HEK293 (cell line): Measurements from ENCODE around the gene DNAJC17.

ENCODE experiments used
- CTCF ChIA-PET: fragments of 350-600 bp; formaldehyde crosslinking; extraction: SDS; loops from one replicate; lab custom pipeline; 2021; ENCODE audit warnings: antibody characterized with exemption; lab: Yijun Ruan, JAX
- POLR2A ChIA-PET: fragments of 300-600 bp; formaldehyde crosslinking; extraction: SDS; loops from one replicate; lab custom pipeline; 2020; ENCODE audit warnings: antibody characterized with exemption, inconsistent platforms; lab: Yijun Ruan, JAX
- H3K27ac ChIP-seq: fragments of 200-500 bp; sonication (Bioruptor generic); 2 replicates; pipeline ENCODE4 v1.5.1; 2014; ENCODE audit warnings: low read depth, low read length, control low read depth, inconsistent platforms; ENCODE audit errors: extremely low read depth
- H3K36me3 ChIP-seq, 2 experiments: fragments of 200-500 bp in 1 of 2; sonication (Bioruptor generic) in 1 of 2; 1 replicate in 1 of 2; 2 replicates in 1 of 2; pipeline ENCODE4 v1.5.1; 2014 to 2017; ENCODE audit warnings: inconsistent platforms in 2 of 2, low read length in 2 of 2; ENCODE audit not compliant: control insufficient read depth in 2 of 2, insufficient read depth in 1 of 2
- H3K4me1 ChIP-seq: fragments of 200-500 bp; sonication (Bioruptor generic); 2 replicates; pipeline ENCODE4 v1.5.1; 2014; ENCODE audit warnings: mild to moderate bottlenecking, low read length, inconsistent platforms; ENCODE audit not compliant: control insufficient read depth, insufficient read depth
- H3K4me3 ChIP-seq: 2 replicates; pipeline ENCODE4 v1.5.1; 2011; ENCODE audit warnings: low read depth, mild to moderate bottlenecking, control low read depth, low read length, moderate library complexity
- H3K9me3 ChIP-seq: fragments of 200-500 bp; sonication (Bioruptor generic); 2 replicates; pipeline ENCODE4 v1.5.1; 2014; ENCODE audit warnings: low read depth, low read length, inconsistent platforms; ENCODE audit not compliant: control insufficient read depth, insufficient read depth
- MEIS1 ChIP-seq: sonication (generic); formaldehyde crosslinking; IDR thresholded peaks from 2 replicates; pipeline ENCODE4 v1.8.1; 2022; ENCODE audit warnings: missing genetic modification reagents, mild to moderate bottlenecking, borderline replicate concordance
- SP2 ChIP-seq: fragments of 450-650 bp; formaldehyde crosslinking; IDR thresholded peaks from 2 replicates; pipeline ENCODE4 v1.5.1; 2016; ENCODE audit warnings: missing biosample characterization, missing genetic modification characterization
- SP3 ChIP-seq: fragments of 450-650 bp; formaldehyde crosslinking; IDR thresholded peaks from 2 replicates; pipeline ENCODE4 v1.5.1; 2016; ENCODE audit warnings: missing biosample characterization, missing genetic modification characterization
- ZEB2 ChIP-seq: fragments of 450-650 bp; formaldehyde crosslinking; IDR thresholded peaks from 2 replicates; pipeline ENCODE4 v1.5.1; 2016; ENCODE audit warnings: missing biosample characterization, missing genetic modification characterization
- ZFHX2 ChIP-seq: fragments of 450-650 bp; formaldehyde crosslinking; conservative IDR thresholded peaks from 2 replicates; pipeline ENCODE4 v1.5.1; 2016; ENCODE audit warnings: missing biosample characterization, missing genetic modification characterization
- ZNF140 ChIP-seq: fragments of 450-650 bp; formaldehyde crosslinking; IDR thresholded peaks from 2 replicates; pipeline ENCODE4 v1.5.1; 2016; ENCODE audit warnings: missing biosample characterization, missing genetic modification characterization
- ZNF24 ChIP-seq: fragments of 450-650 bp; formaldehyde crosslinking; IDR thresholded peaks from 2 replicates; pipeline ENCODE4 v1.5.1; 2016; ENCODE audit warnings: missing biosample characterization, missing genetic modification characterization
- ZNF311 ChIP-seq: fragments of 450-650 bp; formaldehyde crosslinking; IDR thresholded peaks from 2 replicates; pipeline ENCODE4 v1.5.1; 2017; ENCODE audit warnings: missing biosample characterization, missing genetic modification characterization, borderline replicate concordance
- ZNF501 ChIP-seq: fragments of 450-650 bp; formaldehyde crosslinking; IDR thresholded peaks from 2 replicates; pipeline ENCODE4 v1.5.1; 2016; ENCODE audit warnings: missing biosample characterization, missing genetic modification characterization
- ZNF549 ChIP-seq: fragments of 450-650 bp; IDR thresholded peaks from 2 replicates; pipeline ENCODE4 v1.5.1; 2018; ENCODE audit warnings: missing biosample characterization, missing genetic modification characterization, mild to moderate bottlenecking, inconsistent platforms, moderate library complexity
- ZNF664 ChIP-seq: fragments of 450-650 bp; formaldehyde crosslinking; IDR thresholded peaks from 2 replicates; pipeline ENCODE4 v1.5.1; 2016; ENCODE audit warnings: missing biosample characterization, missing genetic modification characterization
- ZNF777 ChIP-seq: fragments of 450-650 bp; formaldehyde crosslinking; IDR thresholded peaks from 2 replicates; pipeline ENCODE4 v1.5.1; 2017; ENCODE audit warnings: missing biosample characterization, missing genetic modification characterization, borderline replicate concordance
- ZNF791 ChIP-seq: fragments of 450-650 bp; formaldehyde crosslinking; IDR thresholded peaks from 2 replicates; pipeline ENCODE4 v1.5.1; 2016; ENCODE audit warnings: missing biosample characterization, missing genetic modification characterization
- TF ChIP-seq, protein P1 (sequence below): fragments of 450-650 bp; formaldehyde crosslinking; IDR thresholded peaks from 2 replicates; pipeline ENCODE4 v1.5.1; 2017; ENCODE audit warnings: missing biosample characterization, missing genetic modification characterization
- TF ChIP-seq, protein P2 (sequence below): fragments of 450-650 bp; formaldehyde crosslinking; IDR thresholded peaks from 2 replicates; pipeline ENCODE4 v1.5.1; 2016; ENCODE audit warnings: missing biosample characterization, missing genetic modification characterization
- TF ChIP-seq, protein P3 (sequence below): fragments of 450-650 bp; formaldehyde crosslinking; conservative IDR thresholded peaks from 2 replicates; pipeline ENCODE4 v1.5.1; 2016; ENCODE audit warnings: low read depth, missing biosample characterization, missing genetic modification characterization
- TF ChIP-seq, protein P4 (sequence below): fragments of 450-650 bp; formaldehyde crosslinking; optimal IDR thresholded peaks from 2 replicates; pipeline ENCODE3; 2016; ENCODE audit warnings: missing biosample characterization, mild to moderate bottlenecking, missing genetic modification characterization

Gene DNAJC17

DNA sequence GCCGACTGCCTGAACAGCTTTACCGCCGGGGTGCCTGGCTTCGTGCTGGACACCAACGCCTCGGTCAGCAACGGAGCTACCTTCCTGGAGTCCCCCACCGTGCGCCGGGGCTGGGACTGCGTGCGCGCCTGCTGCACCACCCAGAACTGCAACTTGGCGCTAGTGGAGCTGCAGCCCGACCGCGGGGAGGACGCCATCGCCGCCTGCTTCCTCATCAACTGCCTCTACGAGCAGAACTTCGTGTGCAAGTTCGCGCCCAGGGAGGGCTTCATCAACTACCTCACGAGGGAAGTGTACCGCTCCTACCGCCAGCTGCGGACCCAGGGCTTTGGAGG, 37.4 kb upstream of the DNAJC17 start:
- TF ChIP-seq ZNF311 (tag by site-specific recombination) (no peak), ZNF24 (tag by site-specific recombination) (no peak), ZNF791 (tag by site-specific recombination) (no peak)
- TF ChIP-seq, protein P1, sequence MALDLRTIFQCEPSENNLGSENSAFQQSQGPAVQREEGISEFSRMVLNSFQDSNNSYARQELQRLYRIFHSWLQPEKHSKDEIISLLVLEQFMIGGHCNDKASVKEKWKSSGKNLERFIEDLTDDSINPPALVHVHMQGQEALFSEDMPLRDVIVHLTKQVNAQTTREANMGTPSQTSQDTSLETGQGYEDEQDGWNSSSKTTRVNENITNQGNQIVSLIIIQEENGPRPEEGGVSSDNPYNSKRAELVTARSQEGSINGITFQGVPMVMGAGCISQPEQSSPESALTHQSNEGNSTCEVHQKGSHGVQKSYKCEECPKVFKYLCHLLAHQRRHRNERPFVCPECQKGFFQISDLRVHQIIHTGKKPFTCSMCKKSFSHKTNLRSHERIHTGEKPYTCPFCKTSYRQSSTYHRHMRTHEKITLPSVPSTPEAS (tag by site-specific recombination) = no peak
- TF ChIP-seq, protein P2, sequence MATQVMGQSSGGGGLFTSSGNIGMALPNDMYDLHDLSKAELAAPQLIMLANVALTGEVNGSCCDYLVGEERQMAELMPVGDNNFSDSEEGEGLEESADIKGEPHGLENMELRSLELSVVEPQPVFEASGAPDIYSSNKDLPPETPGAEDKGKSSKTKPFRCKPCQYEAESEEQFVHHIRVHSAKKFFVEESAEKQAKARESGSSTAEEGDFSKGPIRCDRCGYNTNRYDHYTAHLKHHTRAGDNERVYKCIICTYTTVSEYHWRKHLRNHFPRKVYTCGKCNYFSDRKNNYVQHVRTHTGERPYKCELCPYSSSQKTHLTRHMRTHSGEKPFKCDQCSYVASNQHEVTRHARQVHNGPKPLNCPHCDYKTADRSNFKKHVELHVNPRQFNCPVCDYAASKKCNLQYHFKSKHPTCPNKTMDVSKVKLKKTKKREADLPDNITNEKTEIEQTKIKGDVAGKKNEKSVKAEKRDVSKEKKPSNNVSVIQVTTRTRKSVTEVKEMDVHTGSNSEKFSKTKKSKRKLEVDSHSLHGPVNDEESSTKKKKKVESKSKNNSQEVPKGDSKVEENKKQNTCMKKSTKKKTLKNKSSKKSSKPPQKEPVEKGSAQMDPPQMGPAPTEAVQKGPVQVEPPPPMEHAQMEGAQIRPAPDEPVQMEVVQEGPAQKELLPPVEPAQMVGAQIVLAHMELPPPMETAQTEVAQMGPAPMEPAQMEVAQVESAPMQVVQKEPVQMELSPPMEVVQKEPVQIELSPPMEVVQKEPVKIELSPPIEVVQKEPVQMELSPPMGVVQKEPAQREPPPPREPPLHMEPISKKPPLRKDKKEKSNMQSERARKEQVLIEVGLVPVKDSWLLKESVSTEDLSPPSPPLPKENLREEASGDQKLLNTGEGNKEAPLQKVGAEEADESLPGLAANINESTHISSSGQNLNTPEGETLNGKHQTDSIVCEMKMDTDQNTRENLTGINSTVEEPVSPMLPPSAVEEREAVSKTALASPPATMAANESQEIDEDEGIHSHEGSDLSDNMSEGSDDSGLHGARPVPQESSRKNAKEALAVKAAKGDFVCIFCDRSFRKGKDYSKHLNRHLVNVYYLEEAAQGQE (tag by site-specific recombination) = no peak
- CTCF ChIA-PET = interaction anchor here (0.6 to 2.7 kb wide), 9 partner anchors 10 to 98 kb away, joined by 3 to 24 read pairs (median 3); partner anchors contain the start of gene VPS18
- H3K36me3 ChIP-seq = no peaks in the 10 kb centered on the region; a peak in 1 of 3 replicates
- H3K27ac ChIP-seq = no peak overlapping the region; the same call in 1 of the 2 replicates
- POLR2A ChIA-PET = interaction anchor here (1.0 to 1.4 kb wide), 4 partner anchors 13 to 50 kb away, joined by 3 to 7 read pairs (median 6); partner anchors contain the start of genes DNAJC17, RHOV, VPS18 and ZFYVE19
- H3K9me3 ChIP-seq = no peaks in the 10 kb centered on the region
- peaks cover 3% of the 10 kb centered on the region; the same call in 1 of the 2 replicates for H3K4me1 ChIP-seq
- peak overlapping the region; percentile 44 for H3K4me3 ChIP-seq

- Histone ChIP-seq H3K36me3 (no peaks in the 10 kb centered on the region; a peak in 1 of 3 replicates), H3K4me3 (peak within 1 kb of the TSS; percentile 44), H3K9me3 (no peaks in the 10 kb centered on the region), H3K4me1 (peaks cover 3% of the 10 kb centered on the region; the same call in 1 of the 2 replicates), H3K27ac (peak within 1 kb of the TSS; percentile 60; the same call in 1 of the 2 replicates)
- CTCF ChIA-PET = interaction anchor here (0.6 to 2.7 kb wide), 14 partner anchors 9 to 97 kb away, joined by 3 to 24 read pairs (median 3); partner anchors contain the start of gene VPS18
- POLR2A ChIA-PET = interaction anchor here (0.8 to 1.4 kb wide), 6 partner anchors 14 to 62 kb away, joined by 3 to 7 read pairs (median 4); partner anchors contain the start of genes DNAJC17, RHOV, VPS18 and ZFYVE19
- TF ChIP-seq ZNF549 (no peak), ZFHX2 (tag by site-specific recombination) (peak; percentile 53), ZNF664 (tag by site-specific recombination) (no peak), MEIS1 (CRISPR knock-in tag) (no peak), ZEB2 (tag by site-specific recombination) (peak; percentile 80), SP3 (tag by site-specific recombination) (peak; percentile 52), ZNF777 (peak; percentile 74), SP2 (tag by site-specific recombination) (peak; percentile 40), ZNF501 (tag by site-specific recombination) (no peak), ZNF140 (tag by site-specific recombination) (no peak)
- TF ChIP-seq, protein P3, sequence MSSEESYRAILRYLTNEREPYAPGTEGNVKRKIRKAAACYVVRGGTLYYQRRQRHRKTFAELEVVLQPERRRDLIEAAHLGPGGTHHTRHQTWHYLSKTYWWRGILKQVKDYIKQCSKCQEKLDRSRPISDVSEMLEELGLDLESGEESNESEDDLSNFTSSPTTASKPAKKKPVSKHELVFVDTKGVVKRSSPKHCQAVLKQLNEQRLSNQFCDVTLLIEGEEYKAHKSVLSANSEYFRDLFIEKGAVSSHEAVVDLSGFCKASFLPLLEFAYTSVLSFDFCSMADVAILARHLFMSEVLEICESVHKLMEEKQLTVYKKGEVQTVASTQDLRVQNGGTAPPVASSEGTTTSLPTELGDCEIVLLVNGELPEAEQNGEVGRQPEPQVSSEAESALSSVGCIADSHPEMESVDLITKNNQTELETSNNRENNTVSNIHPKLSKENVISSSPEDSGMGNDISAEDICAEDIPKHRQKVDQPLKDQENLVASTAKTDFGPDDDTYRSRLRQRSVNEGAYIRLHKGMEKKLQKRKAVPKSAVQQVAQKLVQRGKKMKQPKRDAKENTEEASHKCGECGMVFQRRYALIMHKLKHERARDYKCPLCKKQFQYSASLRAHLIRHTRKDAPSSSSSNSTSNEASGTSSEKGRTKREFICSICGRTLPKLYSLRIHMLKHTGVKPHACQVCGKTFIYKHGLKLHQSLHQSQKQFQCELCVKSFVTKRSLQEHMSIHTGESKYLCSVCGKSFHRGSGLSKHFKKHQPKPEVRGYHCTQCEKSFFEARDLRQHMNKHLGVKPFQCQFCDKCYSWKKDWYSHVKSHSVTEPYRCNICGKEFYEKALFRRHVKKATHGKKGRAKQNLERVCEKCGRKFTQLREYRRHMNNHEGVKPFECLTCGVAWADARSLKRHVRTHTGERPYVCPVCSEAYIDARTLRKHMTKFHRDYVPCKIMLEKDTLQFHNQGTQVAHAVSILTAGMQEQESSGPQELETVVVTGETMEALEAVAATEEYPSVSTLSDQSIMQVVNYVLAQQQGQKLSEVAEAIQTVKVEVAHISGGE (tag by site-specific recombination) = peak; percentile 16; the same call in 1 of the 2 replicates
- TF ChIP-seq, protein P4, sequence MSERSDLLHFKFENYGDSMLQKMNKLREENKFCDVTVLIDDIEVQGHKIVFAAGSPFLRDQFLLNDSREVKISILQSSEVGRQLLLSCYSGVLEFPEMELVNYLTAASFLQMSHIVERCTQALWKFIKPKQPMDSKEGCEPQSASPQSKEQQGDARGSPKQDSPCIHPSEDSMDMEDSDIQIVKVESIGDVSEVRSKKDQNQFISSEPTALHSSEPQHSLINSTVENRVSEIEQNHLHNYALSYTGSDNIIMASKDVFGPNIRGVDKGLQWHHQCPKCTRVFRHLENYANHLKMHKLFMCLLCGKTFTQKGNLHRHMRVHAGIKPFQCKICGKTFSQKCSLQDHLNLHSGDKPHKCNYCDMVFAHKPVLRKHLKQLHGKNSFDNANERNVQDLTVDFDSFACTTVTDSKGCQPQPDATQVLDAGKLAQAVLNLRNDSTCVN (tag by site-specific recombination) = peak; percentile 29
- TF ChIP-seq, protein P2 (tag by site-specific recombination) = no peak
Measured at GRCh38 chr15:40843885-40844695, 36.8 kb upstream of the DNAJC17 start, which contains the start of gene SPINT1. Gene SPINT1 (plus strand): TSS chr15:40844048. CDS start chr15:40844555, 507 bp downstream.
